Activated CD8-positive, alpha-beta T cell treated with anti-CD3 and anti-CD28 coated beads, Interleukin-2, amount 10 ng/mL, durations not matched to agents 7 days and 5 days (primary cell): ENCODE results near the gene HYAL1. TPM values are rescaled to one million over a fixed set of nuclear protein-coding genes. Genes with fewer than 3 reads are reported as not detected.
A peak's percentile ranks its signal among the peaks of the same experiment; 100 is the strongest.
"Not testable (repeated sequence)": the region's sequence is repeated elsewhere in the genome, so short reads cannot be mapped to it uniquely, and the experiment has no call there.

ENCODE experiments used
- ATAC-seq: fragments of 150-1000 bp; cut with Tn5 transposase; one replicate; pipeline ENCODE4 v1.10.0; 2021; ENCODE audit warnings: moderate library complexity
- CTCF ChIA-PET: fragments of 350-600 bp; sonication (Branson Sonifier 250); formaldehyde crosslinking; loops from one replicate; lab custom pipeline; 2021; ENCODE audit warnings: antibody characterized with exemption; lab: Charles Lee
- POLR2A ChIA-PET: fragments of 350-600 bp; sonication (Branson Sonifier 250); formaldehyde crosslinking; loops from one replicate; lab custom pipeline; 2021; ENCODE audit warnings: antibody characterized with exemption; lab: Charles Lee
- DNase-seq: peaks from one replicate; pipeline ENCODE4 v3.0.0-alpha.2; 2020
- H3K27ac Mint-ChIP-seq: one replicate; pipeline ENCODE4 v1.8.0; 2021; ENCODE audit warnings: mild to moderate bottlenecking, mixed read lengths
- H3K27me3 Mint-ChIP-seq: one replicate; pipeline ENCODE4 v1.8.0; 2021; ENCODE audit warnings: low read depth, mixed read lengths
- H3K36me3 Mint-ChIP-seq: one replicate; pipeline ENCODE4 v1.8.0; 2021; ENCODE audit warnings: low read depth, mixed read lengths
- H3K4me1 Mint-ChIP-seq: one replicate; pipeline ENCODE4 v1.8.0; 2021; ENCODE audit warnings: low read depth, mixed read lengths
- H3K4me3 Mint-ChIP-seq: one replicate; pipeline ENCODE4 v1.8.0; 2021; ENCODE audit warnings: mild to moderate bottlenecking, mixed read lengths
- H3K9me3 Mint-ChIP-seq: one replicate; pipeline ENCODE4 v1.8.0; 2022; ENCODE audit warnings: mixed read lengths; ENCODE audit not compliant: insufficient read depth
- total RNA-seq, 2 experiments: library from RNA; stranded (reverse); gene quantifications; one replicate each; pipeline ENCODE4 v1.2.3, GENCODE V29; 2021

The HYAL1 gene
- total RNA-seq, 2 experiments from 2014 or later: 0.16 TPM; not detected in 1

- Mint-ChIP-seq H3K27me3 (peaks cover 39% of the 10 kb centered on the region), H3K4me1 (peaks cover 22% of the 10 kb centered on the region), H3K36me3 (no peaks in the 10 kb centered on the region), H3K27ac (no peak overlapping the region), H3K4me3 (no peak overlapping the region), H3K9me3 (no peaks in the 10 kb centered on the region)
- POLR2A ChIA-PET: interaction anchor here (1.2 kb wide), 1 partner anchor 82 kb away, joined by 3 read pairs; no protein-coding TSS in a partner anchor
- ATAC-seq (no peak), DNase-seq (no peak)
- CTCF ChIA-PET: interaction anchor here (1.0 to 3.7 kb wide), 4 partner anchors 32 to 53 kb away, joined by 3 to 15 read pairs (median 12); no protein-coding TSS in a partner anchor
Observed at GRCh38 chr3:50278123-50278879, 25.1 kb downstream of the HYAL1 start.

- Mint-ChIP-seq H3K4me3 (no peak overlapping the region), H3K9me3 (no peaks in the 10 kb centered on the region), H3K27me3 (peaks cover 43% of the 10 kb centered on the region), H3K27ac (no peak overlapping the region), H3K36me3 (no peaks in the 10 kb centered on the region), H3K4me1 (peaks cover 30% of the 10 kb centered on the region)
- DNase-seq (no peak), ATAC-seq (no peak)
- CTCF ChIA-PET: interaction anchor here (0.8 to 3.8 kb wide), 5 partner anchors 17 to 52 kb away, joined by 3 to 17 read pairs (median 9); partner anchors contain the start of gene TUSC2
- POLR2A ChIA-PET: interaction anchor here (1.1 kb wide), 1 partner anchor 30 kb away, joined by 5 read pairs; no protein-coding TSS in a partner anchor
Observed at GRCh38 chr3:50276762-50277101, 26.6 kb downstream of the HYAL1 start.

GRCh38 chr3:50275996-50276761 is 27.2 kb downstream of the HYAL1 start:
- Mint-ChIP-seq H3K36me3 (no peaks in the 10 kb centered on the region), H3K9me3 (no peaks in the 10 kb centered on the region), H3K27ac (no peak overlapping the region), H3K4me3 (no peak overlapping the region), H3K4me1 (peaks cover 34% of the 10 kb centered on the region), H3K27me3 (peaks cover 43% of the 10 kb centered on the region)
- ChIA-PET POLR2A (no interaction called here), CTCF (interaction anchor here (0.8 to 3.8 kb wide), 5 partner anchors 16 to 52 kb away, joined by 3 to 17 read pairs (median 3); partner anchors contain the start of gene TUSC2)
- DNase-seq: peak; percentile 55
- ATAC-seq: no peak

GRCh38 chr3:50275141-50275995 is 28.0 kb downstream of the HYAL1 start:
- ATAC-seq (no peak), DNase-seq (no peak)
- Mint-ChIP-seq H3K36me3 (no peaks in the 10 kb centered on the region), H3K9me3 (no peaks in the 10 kb centered on the region), H3K27me3 (peaks cover 43% of the 10 kb centered on the region), H3K27ac (no peak overlapping the region), H3K4me1 (peaks cover 34% of the 10 kb centered on the region), H3K4me3 (no peak overlapping the region)
- ChIA-PET CTCF (interaction anchor here (0.6 to 3.8 kb wide), 16 partner anchors 17 to 85 kb away, joined by 3 to 17 read pairs (median 4); partner anchors contain the start of genes GNAI2 and IFRD2), POLR2A (interaction anchor here (1.1 kb wide), 1 partner anchor 23 kb away, joined by 3 read pairs; no protein-coding TSS in a partner anchor)

- ATAC-seq: peak; percentile 37
- Mint-ChIP-seq H3K9me3 (no peaks in the 10 kb centered on the region), H3K27ac (peak overlapping the region; percentile 26), H3K4me3 (peak overlapping the region; percentile 58), H3K36me3 (no peaks in the 10 kb centered on the region), H3K4me1 (peaks cover 34% of the 10 kb centered on the region), H3K27me3 (peaks cover 43% of the 10 kb centered on the region)
- ChIA-PET POLR2A (interaction anchor here (1.1 kb wide), 1 partner anchor 24 kb away, joined by 3 read pairs; no protein-coding TSS in a partner anchor), CTCF (interaction anchor here (0.6 to 3.8 kb wide), 15 partner anchors 16 to 84 kb away, joined by 3 to 17 read pairs (median 4); partner anchors contain the start of genes GNAI2 and IFRD2)
- peak; percentile 86 for DNase-seq
Observed at GRCh38 chr3:50274371-50275104, 28.8 kb downstream of the HYAL1 start.

GRCh38 chr3:50273689-50274065 is 29.7 kb downstream of the HYAL1 start:
- H3K27ac Mint-ChIP-seq: no peak overlapping the region
- H3K27me3 Mint-ChIP-seq: peaks cover 42% of the 10 kb centered on the region
- no peak for DNase-seq
- no peaks in the 10 kb centered on the region for H3K36me3 Mint-ChIP-seq
- ChIA-PET CTCF (interaction anchor here (0.6 to 1.7 kb wide), 6 partner anchors 13 to 82 kb away, joined by 3 to 6 read pairs (median 4); partner anchors contain the start of genes GNAI2, GNAT1 and IFRD2), POLR2A (no interaction called here)
- H3K9me3 Mint-ChIP-seq: no peaks in the 10 kb centered on the region
- no peak for ATAC-seq
- H3K4me1 Mint-ChIP-seq: peaks cover 34% of the 10 kb centered on the region
- H3K4me3 Mint-ChIP-seq: no peak overlapping the region

- no peaks in the 10 kb centered on the region for H3K36me3 Mint-ChIP-seq
- no peaks in the 10 kb centered on the region for H3K9me3 Mint-ChIP-seq
- POLR2A ChIA-PET: interaction anchor here (1.0 kb wide), 1 partner anchor 45 kb away, joined by 3 read pairs; no protein-coding TSS in a partner anchor
- peaks cover 34% of the 10 kb centered on the region for H3K4me1 Mint-ChIP-seq
- H3K4me3 Mint-ChIP-seq: peak overlapping the region; percentile 72
- ATAC-seq (peak; percentile 90), DNase-seq (peak; percentile 93)
- CTCF ChIA-PET: interaction anchor here (0.6 to 2.6 kb wide), 7 partner anchors 13 to 81 kb away, joined by 3 to 13 read pairs (median 4); partner anchors contain the start of genes GNAT1 and IFRD2
- peak overlapping the region; percentile 52 for H3K27ac Mint-ChIP-seq
- peaks cover 40% of the 10 kb centered on the region for H3K27me3 Mint-ChIP-seq
Observed at GRCh38 chr3:50272911-50273688, 30.3 kb downstream of the HYAL1 start.

- ChIA-PET CTCF (interaction anchor here (0.6 to 3.2 kb wide), 8 partner anchors 10 to 279 kb away, joined by 3 to 24 read pairs (median 6); no protein-coding TSS in a partner anchor), POLR2A (interaction anchor here (1.0 kb wide), 1 partner anchor 44 kb away, joined by 3 read pairs; no protein-coding TSS in a partner anchor)
- not testable (repeated sequence) for DNase-seq, H3K4me3 Mint-ChIP-seq, H3K27ac Mint-ChIP-seq, H3K9me3 Mint-ChIP-seq, H3K36me3 Mint-ChIP-seq, ATAC-seq
- Mint-ChIP-seq H3K27me3 (peaks cover 38% of the 10 kb centered on the region), H3K4me1 (peaks cover 34% of the 10 kb centered on the region)
Observed at GRCh38 chr3:50272538-50272910, 30.9 kb downstream of the HYAL1 start.

- Mint-ChIP-seq H3K9me3 (no peaks in the 10 kb centered on the region), H3K27me3 (peaks cover 39% of the 10 kb centered on the region), H3K27ac (no peak overlapping the region), H3K36me3 (no peaks in the 10 kb centered on the region), H3K4me1 (peaks cover 34% of the 10 kb centered on the region), H3K4me3 (no peak overlapping the region)
- ChIA-PET CTCF (interaction anchor here (0.7 to 3.2 kb wide), 8 partner anchors 10 to 79 kb away, joined by 3 to 24 read pairs (median 7); no protein-coding TSS in a partner anchor), POLR2A (no interaction called here)
- DNase-seq: no peak
- no peak for ATAC-seq
Observed at GRCh38 chr3:50271314-50271936, 31.9 kb downstream of the HYAL1 start.
